ENCODE measurements around the gene ENC1.

DNA sequence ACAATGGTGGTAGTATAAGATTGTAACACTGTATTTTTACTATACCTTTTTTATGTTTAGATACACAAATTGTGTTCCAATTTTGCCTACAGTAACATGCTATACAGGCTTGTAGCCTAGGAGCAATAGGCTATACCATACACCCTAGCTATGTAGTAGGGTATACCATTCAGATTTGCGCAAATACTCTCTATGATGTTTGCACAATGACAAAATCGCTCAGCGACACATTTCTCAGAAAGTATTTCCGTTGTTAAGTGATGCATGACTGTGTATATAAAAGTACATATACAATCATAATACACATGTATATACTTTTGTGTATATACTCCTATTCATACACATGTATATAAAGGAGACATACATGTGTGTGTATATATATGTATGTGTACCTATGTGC lies 34.8 kb downstream of the ENC1 start:
- TF ChIP-seq, protein P1, sequence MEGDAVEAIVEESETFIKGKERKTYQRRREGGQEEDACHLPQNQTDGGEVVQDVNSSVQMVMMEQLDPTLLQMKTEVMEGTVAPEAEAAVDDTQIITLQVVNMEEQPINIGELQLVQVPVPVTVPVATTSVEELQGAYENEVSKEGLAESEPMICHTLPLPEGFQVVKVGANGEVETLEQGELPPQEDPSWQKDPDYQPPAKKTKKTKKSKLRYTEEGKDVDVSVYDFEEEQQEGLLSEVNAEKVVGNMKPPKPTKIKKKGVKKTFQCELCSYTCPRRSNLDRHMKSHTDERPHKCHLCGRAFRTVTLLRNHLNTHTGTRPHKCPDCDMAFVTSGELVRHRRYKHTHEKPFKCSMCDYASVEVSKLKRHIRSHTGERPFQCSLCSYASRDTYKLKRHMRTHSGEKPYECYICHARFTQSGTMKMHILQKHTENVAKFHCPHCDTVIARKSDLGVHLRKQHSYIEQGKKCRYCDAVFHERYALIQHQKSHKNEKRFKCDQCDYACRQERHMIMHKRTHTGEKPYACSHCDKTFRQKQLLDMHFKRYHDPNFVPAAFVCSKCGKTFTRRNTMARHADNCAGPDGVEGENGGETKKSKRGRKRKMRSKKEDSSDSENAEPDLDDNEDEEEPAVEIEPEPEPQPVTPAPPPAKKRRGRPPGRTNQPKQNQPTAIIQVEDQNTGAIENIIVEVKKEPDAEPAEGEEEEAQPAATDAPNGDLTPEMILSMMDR (conservative IDR thresholded peaks at IDR 0.05; ENCODE audit: low read depth, low read length): no peak
- TF ChIP-seq EZH2 (IDR thresholded peaks at IDR 0.05; ENCODE audit: low read length, unreplicated experiment): no peak
